Measurements from ENCODE around the gene MAMLD1. TPM values are rescaled to one million over a fixed set of nuclear protein-coding genes. Genes with fewer than 3 reads are reported as not detected.
A peak's percentile ranks its signal among the peaks of the same experiment; 100 is the strongest.

Gene MAMLD1
- total and polyA plus RNA-seq, 2 of the 8 experiments (the other 6 are each of a cell fraction or from before 2014, with no cell fraction given), result 0.09 to 0.26 TPM

GRCh38 chrX:150513544-150513943 is 150.4 kb downstream of the MAMLD1 start:
- Histone ChIP-seq H2BK5ac (ENCODE audit: low read depth, low read length) (no peak overlapping the region), H3K36me3 (ENCODE audit: control insufficient read depth in 2 of 4, insufficient read depth in 4 of 4, low read length in 3 of 4) (no peaks in the 10 kb centered on the region), H3K18ac (ENCODE audit: extremely low read depth, low read length) (no peak overlapping the region), H3K4me2 (ENCODE audit: insufficient read depth in 1 of 2, low read depth in 2 of 2, low read length in 2 of 2) (no peak overlapping the region), H3K23me2 (ENCODE audit: low read depth, low read length) (no peaks in the 10 kb centered on the region), H4K20me1 (replicated peaks in 1 of 2; ENCODE audit: control insufficient read depth in 1 of 2, insufficient read depth in 2 of 2, low read length in 2 of 2) (no peaks in the 10 kb centered on the region), H2BK120ac (replicated peaks; ENCODE audit: low read depth, low read length) (no peak overlapping the region), H4K8ac (ENCODE audit: extremely low read depth, insufficient read depth, low read length) (no peak overlapping the region), H2BK20ac (ENCODE audit: low read length) (no peak overlapping the region), H3K27ac (ENCODE audit: low read depth, low read length) (no peak overlapping the region), H3K4me1 (replicated peaks in 1 of 4; ENCODE audit: control insufficient read depth in 3 of 4, insufficient read depth in 4 of 4, low read length in 3 of 4) (peaks cover 0 to 9% (median 3%) of the 10 kb centered on the region in 4 experiments; a peak in 3 of 7 replicates), H3K27me3 (replicated peaks in 1 of 4; ENCODE audit: control insufficient read depth in 3 of 4, extremely low read depth in 1 of 4, insufficient read depth in 3 of 4, low read length in 3 of 4) (no peaks in the 10 kb centered on the region), H3K79me1 (ENCODE audit: low read depth, low read length) (no peaks in the 10 kb centered on the region), H2BK12ac (ENCODE audit: low read depth, low read length) (no peak overlapping the region), H3K56ac (replicated peaks; ENCODE audit: insufficient read length, low read depth, low read length) (no peak overlapping the region), H3K23ac (ENCODE audit: insufficient read length) (no peak overlapping the region), H2BK15ac (ENCODE audit: low read length) (no peak overlapping the region), H2AK5ac (ENCODE audit: low read depth, low read length) (no peak overlapping the region), H3K14ac (ENCODE audit: insufficient read length) (no peak overlapping the region), H3K4me3 (ENCODE audit: extremely low read depth in 1 of 4, insufficient read depth in 2 of 4, low read depth in 3 of 4, low read length in 4 of 4) (no peak overlapping the region), H4K5ac (ENCODE audit: insufficient read length, low read depth, low read length) (no peak overlapping the region), H2AFZ (ENCODE audit: low read length) (no peak overlapping the region), H3K9ac (replicated peaks in 1 of 4; ENCODE audit: extremely low read depth in 1 of 4, low read depth in 3 of 4, low read length in 3 of 4) (no peak overlapping the region), H3K79me2 (ENCODE audit: control insufficient read depth in 1 of 2, insufficient read depth in 2 of 2, low read length in 2 of 2) (no peaks in the 10 kb centered on the region), H4K91ac (replicated peaks; ENCODE audit: insufficient read length, low read length) (no peak overlapping the region), H3K4ac (replicated peaks; ENCODE audit: insufficient read length, low read depth, low read length) (no peak overlapping the region), H3K9me3 (ENCODE audit: insufficient read depth in 2 of 2, low read depth in 1 of 2, low read length in 1 of 2) (no peaks in the 10 kb centered on the region)
- FAIRE-seq (peak; percentile 50), DNase-seq (ENCODE audit: low read depth in 1 of 2, low spot score in 2 of 2) (no peak)
- ChIA-PET CTCF (ENCODE audit: partially characterized antibody) (interaction anchor here (0.7 to 3.5 kb wide), 7 partner anchors 11 to 170 kb away, joined by 3 to 14 read pairs (median 4); no protein-coding TSS in a partner anchor), POLR2A (ENCODE audit: partially characterized antibody) (interaction anchor here (1.8 kb wide), 1 partner anchor 35 kb away, joined by 4 read pairs; no protein-coding TSS in a partner anchor)
- 46% methylated on average over 9 of the region's 9 CpGs; no CpG with 5 or more reads in 1 of the 2 experiments for WGBS, 2 experiments (ENCODE audit: extremely low coverage in 1 of 2, insufficient coverage in 1 of 2, insufficient read length in 1 of 2, insufficient replicate concordance in 2 of 2, low coverage in 1 of 2, low lambda C conversion rate in 2 of 2, missing lambda C conversion rate in 1 of 2)
- TF ChIP-seq SIRT6 (IDR thresholded peaks at IDR 0.05; ENCODE audit: low read length) (no peak), TEAD4 (IDR thresholded peaks at IDR 0.05; ENCODE audit: low read depth, low read length) (no peak), RBBP5 (IDR thresholded peaks at IDR 0.05; ENCODE audit: borderline replicate concordance, low read depth, low read length) (no peak), CREB1 (IDR thresholded peaks at IDR 0.05) (no peak), NANOG (IDR thresholded peaks at IDR 0.05; ENCODE audit: insufficient read depth, low read depth, low read length, poor library complexity, severe bottlenecking) (no peak), EGR1 (IDR thresholded peaks at IDR 0.05; ENCODE audit: borderline replicate concordance, low read depth, low read length) (no peak), FOSL1 (IDR thresholded peaks at IDR 0.05; ENCODE audit: insufficient read depth, low read depth, low read length) (no peak), RAD21 (IDR thresholded peaks at IDR 0.05 in 1 of 2, conservative IDR thresholded peaks at IDR 0.05 in 1 of 2; ENCODE audit: low read depth in 2 of 2, low read length in 2 of 2) (peak; percentile 20 to 43; a peak in 3 of 4 replicates)
- TF ChIP-seq, protein P1, sequence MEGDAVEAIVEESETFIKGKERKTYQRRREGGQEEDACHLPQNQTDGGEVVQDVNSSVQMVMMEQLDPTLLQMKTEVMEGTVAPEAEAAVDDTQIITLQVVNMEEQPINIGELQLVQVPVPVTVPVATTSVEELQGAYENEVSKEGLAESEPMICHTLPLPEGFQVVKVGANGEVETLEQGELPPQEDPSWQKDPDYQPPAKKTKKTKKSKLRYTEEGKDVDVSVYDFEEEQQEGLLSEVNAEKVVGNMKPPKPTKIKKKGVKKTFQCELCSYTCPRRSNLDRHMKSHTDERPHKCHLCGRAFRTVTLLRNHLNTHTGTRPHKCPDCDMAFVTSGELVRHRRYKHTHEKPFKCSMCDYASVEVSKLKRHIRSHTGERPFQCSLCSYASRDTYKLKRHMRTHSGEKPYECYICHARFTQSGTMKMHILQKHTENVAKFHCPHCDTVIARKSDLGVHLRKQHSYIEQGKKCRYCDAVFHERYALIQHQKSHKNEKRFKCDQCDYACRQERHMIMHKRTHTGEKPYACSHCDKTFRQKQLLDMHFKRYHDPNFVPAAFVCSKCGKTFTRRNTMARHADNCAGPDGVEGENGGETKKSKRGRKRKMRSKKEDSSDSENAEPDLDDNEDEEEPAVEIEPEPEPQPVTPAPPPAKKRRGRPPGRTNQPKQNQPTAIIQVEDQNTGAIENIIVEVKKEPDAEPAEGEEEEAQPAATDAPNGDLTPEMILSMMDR (IDR thresholded peaks at IDR 0.05; ENCODE audit: control extremely low read depth in 1 of 3, insufficient read depth in 1 of 3, low read depth in 1 of 3, low read length in 3 of 3), result peak in 2 of 3 experiments; percentile 25 to 28; a peak in 2 of 4 replicates
- TF ChIP-seq, protein P2, sequence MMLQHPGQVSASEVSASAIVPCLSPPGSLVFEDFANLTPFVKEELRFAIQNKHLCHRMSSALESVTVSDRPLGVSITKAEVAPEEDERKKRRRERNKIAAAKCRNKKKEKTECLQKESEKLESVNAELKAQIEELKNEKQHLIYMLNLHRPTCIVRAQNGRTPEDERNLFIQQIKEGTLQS (IDR thresholded peaks at IDR 0.05; ENCODE audit: insufficient read depth, low read depth, low read length), result no peak
